ENCODE measurements around the gene CDK12. TPM values are rescaled to one million over a fixed set of nuclear protein-coding genes. Genes with fewer than 3 reads are reported as not detected.

The CDK12 gene
- total and polyA plus RNA-seq, 2 donors (not counting 1 experiment from before 2014, with no cell fraction given) = 19.4 to 24.9 TPM

DNA sequence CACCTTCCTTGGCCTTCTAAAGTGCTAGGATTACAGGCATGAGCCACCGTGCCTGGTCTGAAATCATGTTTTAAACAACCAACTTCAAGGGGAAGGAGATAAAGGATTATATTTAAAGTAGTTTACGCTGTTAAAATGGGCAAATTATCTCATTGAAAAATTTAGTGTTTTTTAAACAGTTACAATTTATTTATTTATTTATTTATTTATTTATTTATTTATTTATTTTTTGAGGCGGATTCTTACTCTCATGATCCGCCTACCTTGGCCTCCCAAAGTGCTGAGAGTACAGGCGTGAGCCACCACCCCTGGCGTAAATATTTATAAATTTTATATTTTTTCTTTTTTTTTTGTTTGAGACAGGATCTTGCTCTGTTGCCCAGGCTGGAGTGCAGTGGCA lies 22.2 kb downstream of the CDK12 start:
- H4K20me1 ChIP-seq (ENCODE audit: control insufficient read depth, extremely low read depth, insufficient read depth, low read length) = no peaks in the 10 kb centered on the region
- no peak overlapping the region for H3K4me2 ChIP-seq (ENCODE audit: extremely low read depth, insufficient read depth, low read length)
- H3K27me3 ChIP-seq (ENCODE audit: control insufficient read depth, insufficient read depth, low read length) = no peaks in the 10 kb centered on the region
- peaks cover 5% of the 10 kb centered on the region for H3K79me2 ChIP-seq (ENCODE audit: control insufficient read depth, insufficient read depth, low read length)
- no peaks in the 10 kb centered on the region for H3K4me1 ChIP-seq (ENCODE audit: control insufficient read depth, extremely low read depth, insufficient read depth, low read length)
- H3K36me3 ChIP-seq (ENCODE audit: control insufficient read depth, insufficient read depth, low read length) = no peaks in the 10 kb centered on the region
- H3K27ac ChIP-seq (ENCODE audit: insufficient read depth, low read length) = no peak overlapping the region
- H3K9me3 ChIP-seq (ENCODE audit: control insufficient read depth, insufficient read depth, low read depth, low read length) = no peaks in the 10 kb centered on the region
- no peak overlapping the region for H2AFZ ChIP-seq (ENCODE audit: low read length)
- TF ChIP-seq EZH2 (IDR thresholded peaks at IDR 0.05; ENCODE audit: low read length, missing control alignments) = no peak
- H3K4me3 ChIP-seq (replicated peaks in 1 of 4; ENCODE audit: control extremely low read depth in 1 of 4, insufficient read depth in 1 of 4, low read depth in 3 of 4, low read length in 4 of 4) = no peak overlapping the region
- DNase-seq (ENCODE audit: low read depth in 2 of 2) = no peak
- no peak overlapping the region for H3K9ac ChIP-seq (ENCODE audit: insufficient read depth, low read length)

- TF ChIP-seq CTCF (conservative IDR thresholded peaks at IDR 0.05 in 1 of 2, IDR thresholded peaks at IDR 0.05 in 1 of 2; ENCODE audit: low read depth in 1 of 2, low read length in 2 of 2) (no peak), EZH2 (IDR thresholded peaks at IDR 0.05; ENCODE audit: low read length, missing control alignments) (no peak)
- Histone ChIP-seq H3K4me2 (ENCODE audit: extremely low read depth, insufficient read depth, low read length) (no peak overlapping the region), H3K36me3 (ENCODE audit: control insufficient read depth, insufficient read depth, low read length) (no peaks in the 10 kb centered on the region), H3K9ac (ENCODE audit: insufficient read depth, low read length) (no peak overlapping the region), H3K9me3 (ENCODE audit: control insufficient read depth, insufficient read depth, low read depth, low read length) (no peaks in the 10 kb centered on the region), H3K4me1 (ENCODE audit: control insufficient read depth, extremely low read depth, insufficient read depth, low read length) (no peaks in the 10 kb centered on the region), H2AFZ (ENCODE audit: low read length) (no peak overlapping the region), H3K4me3 (replicated peaks in 1 of 4; ENCODE audit: control extremely low read depth in 1 of 4, insufficient read depth in 1 of 4, low read depth in 3 of 4, low read length in 4 of 4) (no peak overlapping the region), H3K79me2 (ENCODE audit: control insufficient read depth, insufficient read depth, low read length) (peaks cover 7% of the 10 kb centered on the region), H3K27me3 (ENCODE audit: control insufficient read depth, insufficient read depth, low read length) (no peaks in the 10 kb centered on the region), H3K27ac (ENCODE audit: insufficient read depth, low read length) (no peak overlapping the region), H4K20me1 (ENCODE audit: control insufficient read depth, extremely low read depth, insufficient read depth, low read length) (no peaks in the 10 kb centered on the region)
- no peak for DNase-seq (ENCODE audit: low read depth in 2 of 2)
Observed at GRCh38 chr17:39484178-39484577, 22.9 kb downstream of the CDK12 start.

DNA sequence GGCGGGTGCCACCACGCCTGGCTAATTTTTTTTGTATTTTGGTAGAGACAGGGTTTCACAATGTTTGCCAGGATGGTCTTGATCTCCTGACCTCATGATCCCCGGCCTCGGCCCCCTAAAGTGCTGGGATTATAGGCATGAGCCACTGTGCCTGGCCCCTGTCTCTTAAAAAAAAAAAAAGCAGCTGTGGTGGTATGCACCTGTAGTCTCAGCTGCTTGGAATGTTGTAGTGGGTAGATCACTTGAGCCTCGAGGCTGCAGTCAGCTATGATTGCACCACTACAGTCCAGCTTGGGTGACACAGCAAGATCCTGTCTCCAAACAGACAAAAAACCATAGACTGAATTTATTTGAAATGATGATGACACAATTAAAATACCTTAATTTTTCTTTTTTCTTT lies 24.3 kb downstream of the CDK12 start:
- TF ChIP-seq EZH2 (IDR thresholded peaks at IDR 0.05; ENCODE audit: low read length, missing control alignments) (no peak), CTCF (conservative IDR thresholded peaks at IDR 0.05 in 1 of 2, IDR thresholded peaks at IDR 0.05 in 1 of 2; ENCODE audit: low read depth in 1 of 2, low read length in 2 of 2) (no peak)
- Histone ChIP-seq H3K27me3 (ENCODE audit: control insufficient read depth, insufficient read depth, low read length) (no peaks in the 10 kb centered on the region), H3K36me3 (ENCODE audit: control insufficient read depth, insufficient read depth, low read length) (no peaks in the 10 kb centered on the region), H3K27ac (ENCODE audit: insufficient read depth, low read length) (peak overlapping the region; percentile 73), H3K4me1 (ENCODE audit: control insufficient read depth, extremely low read depth, insufficient read depth, low read length) (no peaks in the 10 kb centered on the region), H4K20me1 (ENCODE audit: control insufficient read depth, extremely low read depth, insufficient read depth, low read length) (no peaks in the 10 kb centered on the region), H3K9ac (ENCODE audit: insufficient read depth, low read length) (no peak overlapping the region), H2AFZ (ENCODE audit: low read length) (no peak overlapping the region), H3K79me2 (ENCODE audit: control insufficient read depth, insufficient read depth, low read length) (peaks cover 7% of the 10 kb centered on the region), H3K4me2 (ENCODE audit: extremely low read depth, insufficient read depth, low read length) (no peak overlapping the region), H3K9me3 (ENCODE audit: control insufficient read depth, insufficient read depth, low read depth, low read length) (no peaks in the 10 kb centered on the region), H3K4me3 (replicated peaks in 1 of 4; ENCODE audit: control extremely low read depth in 1 of 4, insufficient read depth in 1 of 4, low read depth in 3 of 4, low read length in 4 of 4) (no peak overlapping the region)
- DNase-seq (ENCODE audit: low read depth in 2 of 2) = peak; percentile 80 to 98

Data from fibroblast of lung (primary cell).